PC-9 (cell line): ENCODE results near the gene LIMA1.

ENCODE experiments used
- EZH2 ChIP-seq: fragments of 200-600 bp; sonication (generic); IDR thresholded peaks from 2 replicates; pipeline ENCODE4 v1.8.0; 2017; ENCODE audit warnings: antibody characterized with exemption, low read depth
- TF ChIP-seq, protein P1 (sequence below): fragments of 200-600 bp; sonication (generic); conservative IDR thresholded peaks from 2 replicates; pipeline ENCODE4 v1.6.1; 2017; ENCODE audit warnings: mixed run types, antibody characterized with exemption, mild to moderate bottlenecking, moderate library complexity

DNA sequence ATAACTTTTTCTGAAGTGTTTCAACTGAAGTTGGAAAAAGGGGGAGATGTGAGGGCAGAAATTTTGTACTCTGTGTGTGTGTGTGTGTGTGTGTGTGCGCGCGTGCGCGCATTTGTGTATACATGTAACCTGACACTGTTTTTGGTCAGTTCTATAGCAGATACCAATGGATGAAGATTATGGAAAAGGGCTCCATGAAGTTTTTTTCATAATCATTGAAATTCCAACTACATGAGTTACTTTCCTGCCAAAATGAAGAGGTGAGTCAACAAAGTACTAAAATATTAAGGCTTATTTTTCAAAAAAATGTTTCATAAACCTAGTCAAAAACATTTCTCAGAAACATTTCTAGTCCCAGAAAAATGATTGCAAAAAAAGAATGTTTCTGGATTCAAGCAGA lies 90.4 kb downstream of the LIMA1 start:
- TF ChIP-seq, protein P1, sequence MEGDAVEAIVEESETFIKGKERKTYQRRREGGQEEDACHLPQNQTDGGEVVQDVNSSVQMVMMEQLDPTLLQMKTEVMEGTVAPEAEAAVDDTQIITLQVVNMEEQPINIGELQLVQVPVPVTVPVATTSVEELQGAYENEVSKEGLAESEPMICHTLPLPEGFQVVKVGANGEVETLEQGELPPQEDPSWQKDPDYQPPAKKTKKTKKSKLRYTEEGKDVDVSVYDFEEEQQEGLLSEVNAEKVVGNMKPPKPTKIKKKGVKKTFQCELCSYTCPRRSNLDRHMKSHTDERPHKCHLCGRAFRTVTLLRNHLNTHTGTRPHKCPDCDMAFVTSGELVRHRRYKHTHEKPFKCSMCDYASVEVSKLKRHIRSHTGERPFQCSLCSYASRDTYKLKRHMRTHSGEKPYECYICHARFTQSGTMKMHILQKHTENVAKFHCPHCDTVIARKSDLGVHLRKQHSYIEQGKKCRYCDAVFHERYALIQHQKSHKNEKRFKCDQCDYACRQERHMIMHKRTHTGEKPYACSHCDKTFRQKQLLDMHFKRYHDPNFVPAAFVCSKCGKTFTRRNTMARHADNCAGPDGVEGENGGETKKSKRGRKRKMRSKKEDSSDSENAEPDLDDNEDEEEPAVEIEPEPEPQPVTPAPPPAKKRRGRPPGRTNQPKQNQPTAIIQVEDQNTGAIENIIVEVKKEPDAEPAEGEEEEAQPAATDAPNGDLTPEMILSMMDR: no peak
- no peak for TF ChIP-seq EZH2
